ENCODE data around the gene SYT14. TPM values are rescaled to one million over a fixed set of nuclear protein-coding genes. Genes with fewer than 3 reads are reported as not detected.

The SYT14 gene
- total and polyA plus RNA-seq, 2 of the 4 experiments (the other 2 are of a cell fraction), result 0.14 to 1.3 TPM

- Histone ChIP-seq H2AFZ (replicated peaks; ENCODE audit: low read length, poor library complexity) (no peak overlapping the region), H3K9ac (ENCODE audit: low read depth, low read length) (no peak overlapping the region), H4K8ac (ENCODE audit: low read depth in 2 of 2, low read length in 2 of 2) (no peak overlapping the region), H3K79me1 (ENCODE audit: low read depth in 1 of 2, low read length in 2 of 2) (no peaks in the 10 kb centered on the region), H3K23ac (ENCODE audit: low read depth, low read length) (no peak overlapping the region), H3K14ac (replicated peaks; ENCODE audit: low read depth, low read length) (no peak overlapping the region), H2BK5ac (ENCODE audit: low read depth, low read length, poor library complexity, severe bottlenecking) (no peak overlapping the region), H3K27ac (ENCODE audit: insufficient read depth, low read length) (no peak overlapping the region), H2BK20ac (ENCODE audit: low read depth, low read length) (no peak overlapping the region), H3K4ac (ENCODE audit: low read depth, low read length) (no peak overlapping the region), H3K4me2 (ENCODE audit: low read depth, low read length) (no peak overlapping the region), H3K27me3 (ENCODE audit: control insufficient read depth, insufficient read depth, low read length) (no peaks in the 10 kb centered on the region), H4K91ac (ENCODE audit: insufficient read depth, low read depth, low read length) (no peak overlapping the region), H2AK5ac (ENCODE audit: low read depth, low read length) (no peak overlapping the region), H4K5ac (ENCODE audit: low read depth, low read length) (no peak overlapping the region), H2AK9ac (replicated peaks; ENCODE audit: low read depth, low read length, poor library complexity) (no peak overlapping the region), H4K20me1 (ENCODE audit: insufficient read depth, low read length) (no peaks in the 10 kb centered on the region), H2BK120ac (ENCODE audit: low read depth, low read length) (no peak overlapping the region), H3K36me3 (ENCODE audit: control insufficient read depth, insufficient read depth, low read length) (no peaks in the 10 kb centered on the region), H3K56ac (ENCODE audit: extremely low read depth, insufficient read depth, low read length) (no peak overlapping the region), H3K4me3 (ENCODE audit: insufficient read depth, low read depth, low read length) (no peak overlapping the region), H3K18ac (ENCODE audit: low read depth, low read length) (no peak overlapping the region), H3K9me3 (ENCODE audit: control insufficient read depth, insufficient read depth, low read length) (no peaks in the 10 kb centered on the region), H3K9me1 (ENCODE audit: insufficient read depth, low read length) (no peaks in the 10 kb centered on the region), H3K4me1 (ENCODE audit: control insufficient read depth, insufficient read depth, low read length) (no peaks in the 10 kb centered on the region), H2BK15ac (ENCODE audit: low read depth, low read length) (no peak overlapping the region)
- POLR2A ChIA-PET (ENCODE audit: unreplicated experiment), result no interaction called here
- in situ Hi-C loops (cut with MboI; ENCODE audit: low sequenced_read_pairs), result no loop called here
- dilution Hi-C loops (cut with HindIII; ENCODE audit: low sequenced_read_pairs, unreplicated experiment), result no loop called here
- CTCF ChIA-PET, result no interaction called here
- DNase-seq (no peak), ATAC-seq (ENCODE audit: low read depth) (no peak)
- WGBS, 2 experiments (ENCODE audit: extremely low coverage in 2 of 2, insufficient read length in 1 of 2), result no CpG with 5 or more reads among the region's 1 CpG
- no TSS peak for BruUV-seq (replicated peaks)
- intact Hi-C loops (cut with micrococcal nuclease), result no loop called here
- TF ChIP-seq CHD1 (IDR thresholded peaks at IDR 0.05; ENCODE audit: low read depth, low read length), result no peak
- no peak for TF ChIP-seq RAD21 (IDR thresholded peaks at IDR 0.05; ENCODE audit: low read length)
- TF ChIP-seq CTCF (conservative IDR thresholded peaks at IDR 0.05; ENCODE audit: low read depth, low read length), result no peak
- no peak for TF ChIP-seq RFX5 (IDR thresholded peaks at IDR 0.05; ENCODE audit: low read depth, low read length)
- TF ChIP-seq POLR2A (IDR thresholded peaks at IDR 0.05; ENCODE audit: low read depth, low read length), result no peak
- TF ChIP-seq SMC3 (IDR thresholded peaks at IDR 0.05; ENCODE audit: low read depth, low read length), result no peak
- TF ChIP-seq FOS (IDR thresholded peaks at IDR 0.05; ENCODE audit: low read depth, low read length), result no peak
- no peak for TF ChIP-seq BHLHE40 (IDR thresholded peaks at IDR 0.05; ENCODE audit: low read depth, low read length)
- no peak for TF ChIP-seq USF2 (IDR thresholded peaks at IDR 0.05; ENCODE audit: low read depth, low read length)
- no peak for TF ChIP-seq NFE2L2 (IDR thresholded peaks at IDR 0.05; ENCODE audit: low read depth, low read length)
- no peak for TF ChIP-seq MXI1 (IDR thresholded peaks at IDR 0.05; ENCODE audit: borderline replicate concordance, low read depth, low read length)
- no peak for TF ChIP-seq ELK1 (IDR thresholded peaks at IDR 0.05; ENCODE audit: borderline replicate concordance, low read depth, low read length)
- no peak for TF ChIP-seq RCOR1 (IDR thresholded peaks at IDR 0.05; ENCODE audit: insufficient replicate concordance, low read length)
- no peak for TF ChIP-seq MAZ (IDR thresholded peaks at IDR 0.05; ENCODE audit: borderline replicate concordance, low read depth, low read length)
- TF ChIP-seq MAFK (IDR thresholded peaks at IDR 0.05; ENCODE audit: low read depth, low read length), result no peak
- no peak for TF ChIP-seq CEBPB (IDR thresholded peaks at IDR 0.05; ENCODE audit: low read depth, low read length)
Observed at GRCh38 chr1:210003501-210003900, 65.5 kb downstream of the SYT14 start.
